Astrocyte (in vitro differentiated cells and primary cell): ENCODE measurements around the gene IL1RAPL2. TPM values are rescaled to one million over a fixed set of nuclear protein-coding genes. Genes with fewer than 3 reads are reported as not detected.

Experiments
- DNase-seq: peaks from one replicate; pipeline ENCODE4 v3.0.0-alpha.2; 2010; ENCODE audit warnings: low read depth
- FAIRE-seq: peaks from 2 replicates; lab custom pipeline; 2011; peaks lifted over from hg19 to GRCh38; lab: Jason Lieb, UNC
- H2AFZ ChIP-seq: 2 replicates; pipeline ENCODE4 v1.6.0; 2012; ENCODE audit warnings: low read depth, low read length, inconsistent platforms
- H3K27ac ChIP-seq: 2 replicates; pipeline ENCODE4 v1.5.1; 2011; ENCODE audit warnings: low read depth, low read length, inconsistent platforms
- H3K27me3 ChIP-seq: 2 replicates; pipeline ENCODE4 v1.6.0; 2011; ENCODE audit warnings: low read length, inconsistent platforms; ENCODE audit not compliant: insufficient read depth
- H3K36me3 ChIP-seq: 2 replicates; pipeline ENCODE4 v1.5.1; 2011; ENCODE audit warnings: low read length, inconsistent platforms; ENCODE audit not compliant: insufficient read depth
- H3K4me1 ChIP-seq: 2 replicates; pipeline ENCODE4 v1.5.1; 2011; ENCODE audit warnings: low read length, inconsistent platforms; ENCODE audit not compliant: insufficient read depth
- H3K4me2 ChIP-seq: 2 replicates; pipeline ENCODE4 v1.6.0; 2012; ENCODE audit warnings: low read length, inconsistent platforms
- H3K4me3 ChIP-seq: 2 replicates; pipeline ENCODE4 v1.5.1; 2011; ENCODE audit warnings: low read depth, mild to moderate bottlenecking, low read length, inconsistent platforms; ENCODE audit not compliant: insufficient read depth
- H3K79me2 ChIP-seq: 2 replicates; pipeline ENCODE4 v1.6.0; 2012; ENCODE audit warnings: mild to moderate bottlenecking, low read length, inconsistent platforms; ENCODE audit not compliant: insufficient read depth
- H3K9ac ChIP-seq: 2 replicates; pipeline ENCODE4 v1.6.0; 2012; ENCODE audit warnings: mild to moderate bottlenecking, low read length, inconsistent platforms
- H3K9me3 ChIP-seq: 2 replicates; pipeline ENCODE4 v1.5.1; 2012; ENCODE audit warnings: low read depth, mild to moderate bottlenecking, low read length, inconsistent platforms; ENCODE audit not compliant: insufficient read depth
- H4K20me1 ChIP-seq: 2 replicates; pipeline ENCODE4 v1.6.0; 2012; ENCODE audit warnings: low read length, inconsistent platforms; ENCODE audit not compliant: insufficient read depth
- H3K27ac Mint-ChIP-seq: one replicate; pipeline ENCODE4 v1.8.0; 2021; ENCODE audit warnings: mild to moderate bottlenecking, mixed read lengths; ENCODE audit not compliant: unreplicated experiment
- H3K27me3 Mint-ChIP-seq: one replicate; pipeline ENCODE4 v1.8.0; 2021; ENCODE audit warnings: low read depth, mixed read lengths; ENCODE audit not compliant: unreplicated experiment
- H3K36me3 Mint-ChIP-seq: one replicate; pipeline ENCODE4 v1.8.0; 2021; ENCODE audit warnings: low read depth, mixed read lengths; ENCODE audit not compliant: unreplicated experiment
- H3K4me1 Mint-ChIP-seq: one replicate; pipeline ENCODE4 v1.8.0; 2021; ENCODE audit warnings: low read depth, mixed read lengths; ENCODE audit not compliant: unreplicated experiment
- H3K4me3 Mint-ChIP-seq: one replicate; pipeline ENCODE4 v1.8.0; 2021; ENCODE audit warnings: mild to moderate bottlenecking, moderate library complexity, mixed read lengths; ENCODE audit not compliant: unreplicated experiment
- H3K9me3 Mint-ChIP-seq: one replicate; pipeline ENCODE4 v1.8.0; 2021; ENCODE audit warnings: mild to moderate bottlenecking, mixed read lengths; ENCODE audit not compliant: unreplicated experiment
- CTCF ChIP-seq: IDR thresholded peaks from 2 replicates; pipeline ENCODE4 v1.5.1; 2011; ENCODE audit warnings: low read depth, mild to moderate bottlenecking, inconsistent platforms, low read length, moderate library complexity; ENCODE audit not compliant: insufficient read depth
- EZH2 ChIP-seq: IDR thresholded peaks from 2 replicates; pipeline ENCODE4 v1.6.1; 2012; ENCODE audit warnings: mild to moderate bottlenecking, low read length, inconsistent platforms; ENCODE audit not compliant: insufficient read depth
- total RNA-seq: library from RNA; stranded (reverse); gene quantifications from 2 replicates; pipeline ENCODE4 v1.2.1, GENCODE V29; 2021

IL1RAPL2 gene
- total RNA-seq, 1 donor from 2014 or later: 0.16 TPM

- H4K20me1 ChIP-seq: no peaks in the 10 kb centered on the region
- no peaks in the 10 kb centered on the region for H3K36me3 ChIP-seq
- H3K4me1 ChIP-seq: no peaks in the 10 kb centered on the region
- H3K9ac ChIP-seq: no peak overlapping the region
- H3K4me2 ChIP-seq: no peak overlapping the region
- Mint-ChIP-seq H3K27ac (no peak overlapping the region), H3K4me1 (peaks cover 5% of the 10 kb centered on the region), H3K4me3 (no peak overlapping the region), H3K27me3 (no peaks in the 10 kb centered on the region), H3K9me3 (no peaks in the 10 kb centered on the region), H3K36me3 (no peaks in the 10 kb centered on the region)
- no peak for DNase-seq
- H3K27ac ChIP-seq: no peak overlapping the region
- H3K79me2 ChIP-seq: no peaks in the 10 kb centered on the region
- peak; percentile 85 for FAIRE-seq
- no peak overlapping the region for H2AFZ ChIP-seq
- no peaks in the 10 kb centered on the region for H3K27me3 ChIP-seq
- H3K9me3 ChIP-seq: no peaks in the 10 kb centered on the region
- TF ChIP-seq CTCF (no peak), EZH2 (no peak)
- no peak overlapping the region for H3K4me3 ChIP-seq
Measured at GRCh38 chrX:105646592-105647372, 1080.8 kb downstream of the IL1RAPL2 start.

GRCh38 chrX:105647749-105648148 is 1081.8 kb downstream of the IL1RAPL2 start:
- Histone ChIP-seq H3K9ac (no peak overlapping the region), H3K79me2 (no peaks in the 10 kb centered on the region), H3K4me3 (no peak overlapping the region), H2AFZ (no peak overlapping the region), H3K9me3 (no peaks in the 10 kb centered on the region), H3K4me2 (no peak overlapping the region), H4K20me1 (no peaks in the 10 kb centered on the region), H3K4me1 (no peaks in the 10 kb centered on the region), H3K27me3 (no peaks in the 10 kb centered on the region), H3K27ac (no peak overlapping the region), H3K36me3 (no peaks in the 10 kb centered on the region)
- FAIRE-seq: peak; percentile 64
- no peaks in the 10 kb centered on the region for H3K36me3 Mint-ChIP-seq
- H3K9me3 Mint-ChIP-seq: no peaks in the 10 kb centered on the region
- DNase-seq: no peak
- no peak overlapping the region for H3K4me3 Mint-ChIP-seq
- peaks cover 5% of the 10 kb centered on the region for H3K4me1 Mint-ChIP-seq
- no peak overlapping the region for H3K27ac Mint-ChIP-seq
- TF ChIP-seq CTCF (no peak), EZH2 (no peak)
- H3K27me3 Mint-ChIP-seq: no peaks in the 10 kb centered on the region

- no peak overlapping the region for H3K4me3 Mint-ChIP-seq
- no peaks in the 10 kb centered on the region for H3K36me3 Mint-ChIP-seq
Measured at GRCh38 chrX:105648732-105649131, 1082.7 kb downstream of the IL1RAPL2 start.

More at GRCh38 chrX:105648732-105649131, 1082.7 kb downstream of the IL1RAPL2 start:
- DNase-seq (no peak), FAIRE-seq (peak; percentile 76)
- no peak overlapping the region for H3K4me3 ChIP-seq
- H3K27me3 Mint-ChIP-seq: no peaks in the 10 kb centered on the region
- H3K9me3 Mint-ChIP-seq: no peaks in the 10 kb centered on the region
- no peaks in the 10 kb centered on the region for H3K27me3 ChIP-seq
- TF ChIP-seq EZH2 (no peak), CTCF (no peak)
- no peak overlapping the region for H3K9ac ChIP-seq
- no peaks in the 10 kb centered on the region for H3K79me2 ChIP-seq
- H3K9me3 ChIP-seq: no peaks in the 10 kb centered on the region
- H4K20me1 ChIP-seq: no peaks in the 10 kb centered on the region
- H3K4me1 ChIP-seq: no peaks in the 10 kb centered on the region
- no peak overlapping the region for H3K27ac Mint-ChIP-seq
- H3K4me2 ChIP-seq: no peak overlapping the region
- H3K27ac ChIP-seq: no peak overlapping the region
- H3K36me3 ChIP-seq: no peaks in the 10 kb centered on the region
- peaks cover 9% of the 10 kb centered on the region for H3K4me1 Mint-ChIP-seq
- no peak overlapping the region for H2AFZ ChIP-seq
